ENCODE results near the gene ADAMTS10.
"Not testable (repeated sequence)": the region's sequence is repeated elsewhere in the genome, so short reads cannot be mapped to it uniquely, and the experiment has no call there.

ADAMTS10 gene

GRCh38 chr19:8589177-8589714 is 21.3 kb downstream of the ADAMTS10 start:
- DNase-seq: no peak

- DNase-seq: peak; percentile 55
These were observed 24.4 kb downstream of the ADAMTS10 start for GRCh38 chr19:8585894-8586750.

GRCh38 chr19:8584965-8585893 is 25.3 kb downstream of the ADAMTS10 start:
- no peak for DNase-seq

- DNase-seq: peak; percentile 79 to 84
These were observed 29.7 kb downstream of the ADAMTS10 start for GRCh38 chr19:8580710-8581281.

GRCh38 chr19:8578642-8579265 is 31.8 kb downstream of the ADAMTS10 start:
- peak; percentile 75 to 87 for DNase-seq

GRCh38 chr19:8577741-8578140 is 32.8 kb downstream of the ADAMTS10 start:
- DNase-seq: no peak

- DNase-seq: no peak
These were observed 33.3 kb downstream of the ADAMTS10 start, which contains the start of gene MYO1F for GRCh38 chr19:8577247-8577646. MYO1F (minus strand) TSS chr19:8577442; CDS start chr19:8577309, 133 bp downstream.

GRCh38 chr19:8576273-8576993 is 34.1 kb downstream of the ADAMTS10 start:
- no peak for DNase-seq

- peak; percentile 49 to 51 for DNase-seq
These were observed 35.0 kb downstream of the ADAMTS10 start for GRCh38 chr19:8575467-8575997.

GRCh38 chr19:8574619-8574922 is 35.9 kb downstream of the ADAMTS10 start:
- not testable (repeated sequence) for DNase-seq

GRCh38 chr19:8573316-8573715 is 37.2 kb downstream of the ADAMTS10 start:
- no peak for DNase-seq

GRCh38 chr19:8571006-8571411 is 39.5 kb downstream of the ADAMTS10 start:
- peak; percentile 48 for DNase-seq

GRCh38 chr19:8569066-8569771 is 41.3 kb downstream of the ADAMTS10 start:
- DNase-seq: peak; percentile 49 to 62

- no peak for DNase-seq
These were observed 42.9 kb downstream of the ADAMTS10 start for GRCh38 chr19:8567522-8568172.

GRCh38 chr19:8566855-8567254 is 43.7 kb downstream of the ADAMTS10 start:
- DNase-seq: no peak

- not testable (repeated sequence) for DNase-seq
These were observed 45.6 kb downstream of the ADAMTS10 start for GRCh38 chr19:8564866-8565265.

- no peak for DNase-seq
These were observed 49.3 kb downstream of the ADAMTS10 start for GRCh38 chr19:8561075-8561764.

GRCh38 chr19:8558325-8558724 is 52.2 kb downstream of the ADAMTS10 start:
- DNase-seq: no peak

- no peak for DNase-seq
These were observed 52.8 kb downstream of the ADAMTS10 start for GRCh38 chr19:8557642-8558238.
